ENCODE results near the gene PNLDC1.
"Not testable (repeated sequence)": the region's sequence is repeated elsewhere in the genome, so short reads cannot be mapped to it uniquely, and the experiment has no call there.

Gene PNLDC1

DNA sequence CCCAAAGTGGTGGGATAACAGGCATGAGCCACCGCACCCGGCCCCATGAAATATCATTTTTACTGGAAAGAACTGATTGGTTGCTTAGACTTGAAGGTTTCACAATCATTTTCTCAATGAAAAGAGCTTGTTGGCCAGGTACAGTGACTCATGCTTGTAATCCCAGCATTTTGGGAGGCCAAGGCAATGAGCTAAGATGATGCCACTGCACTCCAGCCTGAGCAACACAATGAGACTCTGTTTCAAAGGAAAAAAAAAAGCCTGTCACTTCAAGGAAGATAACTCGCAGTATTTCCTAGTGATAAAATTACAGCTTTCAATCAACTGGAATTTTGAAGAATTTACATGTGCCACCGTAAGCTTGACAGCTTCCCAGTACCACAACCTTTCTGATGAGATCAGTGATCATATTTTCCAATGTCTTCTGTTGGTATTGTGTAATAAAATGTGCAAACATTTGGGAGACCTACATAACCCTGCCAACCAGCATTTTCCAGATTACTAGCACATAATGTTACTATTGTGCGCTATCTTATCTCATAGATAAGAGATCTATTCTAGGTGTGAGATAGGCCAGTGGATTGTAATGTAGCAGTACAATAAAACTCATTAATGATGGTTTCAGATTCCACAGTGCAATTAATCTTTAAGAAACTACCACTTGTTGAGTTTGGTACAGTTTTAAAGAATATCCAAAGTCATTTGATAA lies 7.2 kb downstream of the PNLDC1 start:
- Histone ChIP-seq H3K36me3 (ENCODE audit: control insufficient read depth in 2 of 2, insufficient read depth in 2 of 2, low read length in 2 of 2) (peaks cover 0 to 6% of the 10 kb centered on the region in 2 donors), H3K9ac (ENCODE audit: low read length in 2 of 2) (no peak overlapping the region), H3K4me3 (ENCODE audit: low read length in 2 of 2) (no peak overlapping the region), H3K9me3 (ENCODE audit: control insufficient read depth in 2 of 2, low read length in 2 of 2) (no peaks in the 10 kb centered on the region), H3K27ac (ENCODE audit: low read length) (no peak overlapping the region), H3K27me3 (ENCODE audit: control insufficient read depth in 1 of 2, insufficient read depth in 2 of 2, low read length in 2 of 2) (no peaks in the 10 kb centered on the region), H3K4me1 (ENCODE audit: control insufficient read depth, insufficient read depth, low read length) (no peaks in the 10 kb centered on the region)

GRCh38 chr6:159808647-159809046 lies 8.6 kb downstream of the PNLDC1 start:
- H3K4me1 ChIP-seq (ENCODE audit: control insufficient read depth, insufficient read depth, low read length), result no peaks in the 10 kb centered on the region
- no peak overlapping the region for H3K4me3 ChIP-seq (ENCODE audit: low read length in 2 of 2)
- H3K9me3 ChIP-seq (ENCODE audit: control insufficient read depth in 2 of 2, low read length in 2 of 2), result no peaks in the 10 kb centered on the region
- no peak overlapping the region for H3K27ac ChIP-seq (ENCODE audit: low read length)
- H3K27me3 ChIP-seq (ENCODE audit: control insufficient read depth in 1 of 2, insufficient read depth in 2 of 2, low read length in 2 of 2), result no peaks in the 10 kb centered on the region
- peaks cover 0 to 6% of the 10 kb centered on the region in 2 donors for H3K36me3 ChIP-seq (ENCODE audit: control insufficient read depth in 2 of 2, insufficient read depth in 2 of 2, low read length in 2 of 2)
- H3K9ac ChIP-seq (ENCODE audit: low read length in 2 of 2), result no peak overlapping the region

DNA sequence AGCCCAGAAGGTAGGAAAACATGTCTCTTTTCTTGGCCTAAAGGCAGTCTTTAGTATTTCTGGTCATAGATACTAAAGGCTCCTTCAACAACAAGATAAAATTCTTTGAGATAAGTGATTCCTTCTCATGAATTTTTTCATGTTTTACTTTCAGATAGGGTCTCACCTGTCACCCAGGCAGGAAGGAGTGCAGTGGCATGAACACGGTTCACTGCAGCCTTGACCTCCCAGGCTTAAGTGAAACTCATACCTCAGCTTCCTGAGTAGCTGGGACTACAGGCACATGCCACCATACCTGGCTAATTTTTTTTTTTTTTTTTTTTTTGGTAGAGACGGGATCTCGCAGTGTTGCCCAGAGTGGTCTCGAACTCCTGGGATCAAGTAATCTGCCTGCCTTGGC lies 9.1 kb downstream of the PNLDC1 start:
- Histone ChIP-seq H3K27me3 (ENCODE audit: control insufficient read depth in 1 of 2, insufficient read depth in 2 of 2, low read length in 2 of 2) (no peaks in the 10 kb centered on the region), H3K4me3 (ENCODE audit: low read length in 2 of 2) (no peak overlapping the region), H3K36me3 (ENCODE audit: control insufficient read depth in 2 of 2, insufficient read depth in 2 of 2, low read length in 2 of 2) (peaks cover 0 to 6% of the 10 kb centered on the region in 2 donors), H3K27ac (ENCODE audit: low read length) (no peak overlapping the region), H3K9me3 (ENCODE audit: control insufficient read depth in 2 of 2, low read length in 2 of 2) (no peaks in the 10 kb centered on the region), H3K9ac (ENCODE audit: low read length in 2 of 2) (no peak overlapping the region), H3K4me1 (ENCODE audit: control insufficient read depth, insufficient read depth, low read length) (no peaks in the 10 kb centered on the region)

GRCh38 chr6:159813781-159814180 lies 13.7 kb downstream of the PNLDC1 start:
- no peak overlapping the region for H3K27ac ChIP-seq (ENCODE audit: low read length)
- H3K4me1 ChIP-seq (ENCODE audit: control insufficient read depth, insufficient read depth, low read length), result no peaks in the 10 kb centered on the region
- H3K27me3 ChIP-seq (ENCODE audit: control insufficient read depth in 1 of 2, insufficient read depth in 2 of 2, low read length in 2 of 2), result no peaks in the 10 kb centered on the region
- no peak overlapping the region for H3K9ac ChIP-seq (ENCODE audit: low read length in 2 of 2)
- H3K4me3 ChIP-seq (ENCODE audit: low read length in 2 of 2), result no peak overlapping the region
- peaks cover 0 to 2% of the 10 kb centered on the region in 2 donors for H3K36me3 ChIP-seq (ENCODE audit: control insufficient read depth in 2 of 2, insufficient read depth in 2 of 2, low read length in 2 of 2)
- H3K9me3 ChIP-seq (ENCODE audit: control insufficient read depth in 2 of 2, low read length in 2 of 2), result no peaks in the 10 kb centered on the region

DNA sequence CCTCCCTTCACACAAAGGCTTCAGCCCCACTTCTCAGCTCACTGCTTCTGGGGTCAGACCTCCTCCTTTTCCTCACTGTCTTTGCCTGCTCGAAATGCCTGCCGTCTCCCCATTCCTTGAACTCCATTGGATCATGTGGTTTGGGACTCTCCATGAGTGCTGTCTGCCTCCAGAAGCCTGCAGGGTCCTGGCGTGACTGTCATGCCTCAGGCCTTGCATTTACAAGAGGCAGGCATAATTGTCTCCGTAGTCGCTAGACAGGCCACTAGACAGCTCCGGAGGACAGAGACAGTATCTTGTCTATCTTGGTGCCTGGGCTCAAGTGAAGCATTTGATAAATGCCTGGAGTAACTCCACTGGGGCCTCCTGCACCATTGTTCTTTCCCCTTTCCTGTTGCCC lies 15.3 kb downstream of the PNLDC1 start:
- H3K27me3 ChIP-seq (ENCODE audit: control insufficient read depth in 1 of 2, insufficient read depth in 2 of 2, low read length in 2 of 2), result no peaks in the 10 kb centered on the region
- H3K4me3 ChIP-seq (ENCODE audit: low read length in 2 of 2), result no peak overlapping the region
- H3K9me3 ChIP-seq (ENCODE audit: control insufficient read depth in 2 of 2, low read length in 2 of 2), result no peaks in the 10 kb centered on the region
- no peak overlapping the region for H3K27ac ChIP-seq (ENCODE audit: low read length)
- H3K9ac ChIP-seq (ENCODE audit: low read length in 2 of 2), result no peak overlapping the region
- H3K36me3 ChIP-seq (ENCODE audit: control insufficient read depth in 2 of 2, insufficient read depth in 2 of 2, low read length in 2 of 2), result peaks cover 0 to 2% of the 10 kb centered on the region in 2 donors
- no peaks in the 10 kb centered on the region for H3K4me1 ChIP-seq (ENCODE audit: control insufficient read depth, insufficient read depth, low read length)

DNA sequence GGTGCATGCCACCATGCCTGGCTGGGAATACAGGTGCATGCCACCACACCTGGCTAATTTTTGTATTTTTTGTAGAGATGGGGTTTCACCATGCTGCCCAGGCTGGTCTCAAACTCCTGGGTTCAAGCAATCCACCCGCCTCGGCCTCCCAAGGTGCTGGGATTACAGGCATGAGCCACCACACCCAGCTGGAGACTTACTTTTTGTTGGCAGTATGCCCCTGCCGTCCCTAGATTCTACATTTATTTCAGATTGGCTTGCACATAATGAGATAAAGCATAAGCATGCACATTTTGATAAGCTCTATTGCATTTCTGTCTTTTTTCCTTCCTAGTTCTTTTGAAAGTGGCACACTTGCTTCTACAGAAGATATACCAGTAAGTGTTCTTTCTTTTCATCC lies 16.7 kb downstream of the PNLDC1 start:
- H3K27me3 ChIP-seq (ENCODE audit: control insufficient read depth in 1 of 2, insufficient read depth in 2 of 2, low read length in 2 of 2); H3K36me3 ChIP-seq (ENCODE audit: control insufficient read depth in 2 of 2, insufficient read depth in 2 of 2, low read length in 2 of 2); H3K4me3 ChIP-seq (ENCODE audit: low read length in 2 of 2); H3K4me1 ChIP-seq (ENCODE audit: control insufficient read depth, insufficient read depth, low read length); H3K27ac ChIP-seq (ENCODE audit: low read length); H3K9ac ChIP-seq (ENCODE audit: low read length in 2 of 2); H3K9me3 ChIP-seq (ENCODE audit: control insufficient read depth in 2 of 2, low read length in 2 of 2): not testable (repeated sequence)

DNA sequence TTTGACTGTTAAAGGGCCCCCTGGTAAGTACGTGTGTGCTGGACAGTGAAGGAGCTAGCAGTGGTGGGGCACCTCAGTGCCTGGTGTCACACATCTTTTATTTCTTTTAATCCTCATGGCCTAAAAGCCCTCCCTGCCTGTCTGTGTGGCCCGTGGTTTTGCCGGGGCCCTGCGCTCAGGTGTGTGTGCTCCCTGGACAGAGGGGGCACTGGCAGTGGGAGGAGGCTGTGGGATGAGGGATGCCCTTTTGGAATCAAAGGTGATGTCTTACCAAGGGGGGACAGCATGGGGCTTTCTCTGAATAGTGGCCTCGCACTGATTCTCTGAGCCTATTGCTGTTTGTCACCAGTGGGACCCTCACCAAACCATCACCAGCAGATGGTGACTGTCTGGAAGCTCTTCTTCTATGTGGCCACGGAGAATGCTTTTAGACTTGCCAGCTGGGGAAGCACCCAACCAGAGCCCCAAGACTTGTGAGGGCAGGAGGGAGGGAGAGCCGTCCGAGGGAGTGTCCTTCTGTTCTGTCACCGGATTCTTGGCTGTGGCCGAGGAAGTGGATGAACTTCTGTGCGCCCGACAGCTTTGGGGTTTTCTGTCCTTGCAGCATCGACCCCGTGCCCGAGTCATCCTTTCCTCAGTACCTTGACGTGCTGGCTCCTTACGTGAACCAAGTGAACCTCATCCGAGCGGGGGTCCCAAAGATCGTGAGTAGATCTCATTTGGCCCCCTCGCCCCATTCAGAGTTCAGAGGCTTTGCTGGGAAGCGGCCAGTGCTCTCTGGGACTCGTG lies 18.1 kb downstream of the PNLDC1 start:
- no peak overlapping the region for H3K4me3 ChIP-seq (ENCODE audit: low read length in 2 of 2)
- no peak overlapping the region for H3K9ac ChIP-seq (ENCODE audit: low read length in 2 of 2)
- H3K27ac ChIP-seq (ENCODE audit: low read length), result no peak overlapping the region
- H3K4me1 ChIP-seq (ENCODE audit: control insufficient read depth, insufficient read depth, low read length), result peaks cover 2% of the 10 kb centered on the region
- H3K9me3 ChIP-seq (ENCODE audit: control insufficient read depth in 2 of 2, low read length in 2 of 2), result no peaks in the 10 kb centered on the region
- no peaks in the 10 kb centered on the region for H3K27me3 ChIP-seq (ENCODE audit: control insufficient read depth in 1 of 2, insufficient read depth in 2 of 2, low read length in 2 of 2)
- peaks cover 0 to 2% of the 10 kb centered on the region in 2 donors for H3K36me3 ChIP-seq (ENCODE audit: control insufficient read depth in 2 of 2, insufficient read depth in 2 of 2, low read length in 2 of 2)

GRCh38 chr6:159819098-159819497 lies 19.0 kb downstream of the PNLDC1 start:
- Histone ChIP-seq H3K9ac (ENCODE audit: low read length in 2 of 2) (no peak overlapping the region), H3K27ac (ENCODE audit: low read length) (no peak overlapping the region), H3K36me3 (ENCODE audit: control insufficient read depth in 2 of 2, insufficient read depth in 2 of 2, low read length in 2 of 2) (peaks cover 0 to 2% of the 10 kb centered on the region in 2 donors), H3K4me3 (ENCODE audit: low read length in 2 of 2) (no peak overlapping the region), H3K27me3 (ENCODE audit: control insufficient read depth in 1 of 2, insufficient read depth in 2 of 2, low read length in 2 of 2) (no peaks in the 10 kb centered on the region), H3K4me1 (ENCODE audit: control insufficient read depth, insufficient read depth, low read length) (peaks cover 2% of the 10 kb centered on the region), H3K9me3 (ENCODE audit: control insufficient read depth in 2 of 2, low read length in 2 of 2) (no peaks in the 10 kb centered on the region)

GRCh38 chr6:159819932-159820640 lies 20.0 kb downstream of the PNLDC1 start:
- no peak overlapping the region for H3K9ac ChIP-seq (ENCODE audit: low read length in 2 of 2)
- H3K9me3 ChIP-seq (ENCODE audit: control insufficient read depth in 2 of 2, low read length in 2 of 2), result no peaks in the 10 kb centered on the region
- H3K36me3 ChIP-seq (ENCODE audit: control insufficient read depth in 2 of 2, insufficient read depth in 2 of 2, low read length in 2 of 2), result no peaks in the 10 kb centered on the region
- H3K4me1 ChIP-seq (ENCODE audit: control insufficient read depth, insufficient read depth, low read length), result peaks cover 2% of the 10 kb centered on the region
- no peak overlapping the region for H3K4me3 ChIP-seq (ENCODE audit: low read length in 2 of 2)
- H3K27me3 ChIP-seq (ENCODE audit: control insufficient read depth in 1 of 2, insufficient read depth in 2 of 2, low read length in 2 of 2), result no peaks in the 10 kb centered on the region
- no peak overlapping the region for H3K27ac ChIP-seq (ENCODE audit: low read length)

- Histone ChIP-seq H3K27me3 (ENCODE audit: control insufficient read depth in 1 of 2, insufficient read depth in 2 of 2, low read length in 2 of 2) (no peaks in the 10 kb centered on the region), H3K9ac (ENCODE audit: low read length in 2 of 2) (no peak overlapping the region), H3K4me1 (ENCODE audit: control insufficient read depth, insufficient read depth, low read length) (peaks cover 2% of the 10 kb centered on the region), H3K4me3 (ENCODE audit: low read length in 2 of 2) (no peak overlapping the region), H3K36me3 (ENCODE audit: control insufficient read depth in 2 of 2, insufficient read depth in 2 of 2, low read length in 2 of 2) (no peaks in the 10 kb centered on the region), H3K27ac (ENCODE audit: low read length) (no peak overlapping the region), H3K9me3 (ENCODE audit: control insufficient read depth in 2 of 2, low read length in 2 of 2) (no peaks in the 10 kb centered on the region)
Observed at GRCh38 chr6:159821122-159821521, 21.0 kb downstream of the PNLDC1 start.

Data from stomach smooth muscle (tissue), 2 donors.